ENCODE data around the gene DLG1. TPM values are rescaled to one million over a fixed set of nuclear protein-coding genes. Genes with fewer than 3 reads are reported as not detected.

DLG1 gene
- total RNA-seq, 1 experiment from 2014 or later = 127 TPM

DNA sequence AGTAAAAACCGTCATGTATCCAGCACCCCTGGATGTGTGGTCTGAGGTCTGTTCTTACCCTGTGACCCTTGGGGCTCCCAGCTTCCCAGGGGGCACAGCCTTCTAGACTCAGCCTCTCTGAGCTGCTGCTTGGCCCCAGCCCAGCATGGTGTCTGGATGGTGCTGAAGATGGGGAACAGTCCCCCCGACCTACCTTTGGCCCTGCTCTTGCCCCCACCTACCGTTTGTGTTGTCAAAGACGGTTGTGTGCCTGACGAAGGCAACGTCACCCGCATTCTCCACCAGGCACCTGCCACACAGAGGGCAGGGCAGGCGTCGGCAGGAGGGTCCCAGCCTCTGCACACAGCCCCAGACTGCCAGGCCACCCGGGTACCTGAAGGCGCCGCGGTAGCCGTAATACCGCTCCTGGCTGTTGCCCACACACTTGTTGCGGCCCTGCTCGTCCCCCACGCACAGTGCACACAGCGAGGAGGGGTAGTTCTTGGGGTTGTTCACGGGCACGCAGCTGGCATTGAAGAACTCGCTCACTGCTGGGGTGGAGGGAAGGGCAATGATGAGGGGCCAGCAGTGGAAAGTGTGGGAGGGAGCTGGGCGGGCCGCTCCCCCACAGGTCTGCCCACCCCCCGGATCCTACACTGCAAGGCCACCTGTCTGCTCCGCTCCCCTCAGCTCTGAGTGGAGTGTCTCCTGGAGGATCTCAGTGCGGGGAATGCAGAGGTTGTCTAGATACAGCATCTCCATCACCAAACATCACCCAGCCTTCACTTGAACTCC, 289.8 kb downstream of the DLG1 start:
- H3K27me3 Mint-ChIP-seq (ENCODE audit: unreplicated experiment) = no peaks in the 10 kb centered on the region
- intact Hi-C loops (cut with micrococcal nuclease; ENCODE audit: unreplicated experiment) = no loop called here
- H3K36me3 Mint-ChIP-seq (ENCODE audit: insufficient read depth, unreplicated experiment) = peaks cover 6% of the 10 kb centered on the region
- TF ChIP-seq, protein P1, sequence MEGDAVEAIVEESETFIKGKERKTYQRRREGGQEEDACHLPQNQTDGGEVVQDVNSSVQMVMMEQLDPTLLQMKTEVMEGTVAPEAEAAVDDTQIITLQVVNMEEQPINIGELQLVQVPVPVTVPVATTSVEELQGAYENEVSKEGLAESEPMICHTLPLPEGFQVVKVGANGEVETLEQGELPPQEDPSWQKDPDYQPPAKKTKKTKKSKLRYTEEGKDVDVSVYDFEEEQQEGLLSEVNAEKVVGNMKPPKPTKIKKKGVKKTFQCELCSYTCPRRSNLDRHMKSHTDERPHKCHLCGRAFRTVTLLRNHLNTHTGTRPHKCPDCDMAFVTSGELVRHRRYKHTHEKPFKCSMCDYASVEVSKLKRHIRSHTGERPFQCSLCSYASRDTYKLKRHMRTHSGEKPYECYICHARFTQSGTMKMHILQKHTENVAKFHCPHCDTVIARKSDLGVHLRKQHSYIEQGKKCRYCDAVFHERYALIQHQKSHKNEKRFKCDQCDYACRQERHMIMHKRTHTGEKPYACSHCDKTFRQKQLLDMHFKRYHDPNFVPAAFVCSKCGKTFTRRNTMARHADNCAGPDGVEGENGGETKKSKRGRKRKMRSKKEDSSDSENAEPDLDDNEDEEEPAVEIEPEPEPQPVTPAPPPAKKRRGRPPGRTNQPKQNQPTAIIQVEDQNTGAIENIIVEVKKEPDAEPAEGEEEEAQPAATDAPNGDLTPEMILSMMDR (IDR thresholded peaks at IDR 0.05; ENCODE audit: unreplicated experiment) = no peak
- no peaks in the 10 kb centered on the region for H3K9me3 Mint-ChIP-seq (ENCODE audit: low read depth, unreplicated experiment)
- no peak overlapping the region for H3K4me3 Mint-ChIP-seq (ENCODE audit: low read depth, unreplicated experiment)
- CTCF ChIA-PET = interaction anchor here (0.6 kb wide), 1 partner anchor 54 kb away, joined by 3 read pairs; no protein-coding TSS in a partner anchor
- no peaks in the 10 kb centered on the region for H3K4me1 Mint-ChIP-seq (ENCODE audit: low read depth, unreplicated experiment)
- H3K27ac Mint-ChIP-seq (ENCODE audit: unreplicated experiment) = no peak overlapping the region
- no TSS peak for BruUV-seq (replicated peaks)
- DNase-seq = no peak

DNA sequence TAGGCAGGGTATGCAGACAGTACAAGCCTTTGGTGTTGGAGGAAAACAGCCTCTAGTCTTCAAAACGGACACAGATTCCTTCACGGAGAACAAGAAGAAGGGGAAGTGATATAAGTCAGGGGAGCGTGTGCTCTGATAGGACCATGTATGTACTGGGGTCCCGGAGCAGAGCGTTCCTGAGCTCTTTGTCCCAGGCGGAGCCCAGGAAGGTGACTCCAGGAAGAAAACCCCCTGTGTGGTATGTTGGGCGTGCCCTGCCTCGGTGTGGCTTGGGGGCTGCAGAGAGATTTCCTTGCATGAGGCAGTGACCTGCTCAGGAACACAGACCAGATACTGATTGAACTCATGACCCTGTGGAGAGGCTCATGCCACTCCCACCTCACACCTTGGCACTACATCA, 290.5 kb downstream of the DLG1 start:
- H3K36me3 Mint-ChIP-seq (ENCODE audit: insufficient read depth, unreplicated experiment) = peaks cover 6% of the 10 kb centered on the region
- H3K27me3 Mint-ChIP-seq (ENCODE audit: unreplicated experiment) = no peaks in the 10 kb centered on the region
- H3K9me3 Mint-ChIP-seq (ENCODE audit: low read depth, unreplicated experiment) = no peaks in the 10 kb centered on the region
- no peaks in the 10 kb centered on the region for H3K4me1 Mint-ChIP-seq (ENCODE audit: low read depth, unreplicated experiment)
- TF ChIP-seq, protein P1 (IDR thresholded peaks at IDR 0.05; ENCODE audit: unreplicated experiment) = no peak
- H3K4me3 Mint-ChIP-seq (ENCODE audit: low read depth, unreplicated experiment) = no peak overlapping the region
- intact Hi-C loops (cut with micrococcal nuclease; ENCODE audit: unreplicated experiment) = no loop called here
- CTCF ChIA-PET = no interaction called here
- BruUV-seq (replicated peaks) = no TSS peak
- DNase-seq = no peak
- H3K27ac Mint-ChIP-seq (ENCODE audit: unreplicated experiment) = no peak overlapping the region

DNA sequence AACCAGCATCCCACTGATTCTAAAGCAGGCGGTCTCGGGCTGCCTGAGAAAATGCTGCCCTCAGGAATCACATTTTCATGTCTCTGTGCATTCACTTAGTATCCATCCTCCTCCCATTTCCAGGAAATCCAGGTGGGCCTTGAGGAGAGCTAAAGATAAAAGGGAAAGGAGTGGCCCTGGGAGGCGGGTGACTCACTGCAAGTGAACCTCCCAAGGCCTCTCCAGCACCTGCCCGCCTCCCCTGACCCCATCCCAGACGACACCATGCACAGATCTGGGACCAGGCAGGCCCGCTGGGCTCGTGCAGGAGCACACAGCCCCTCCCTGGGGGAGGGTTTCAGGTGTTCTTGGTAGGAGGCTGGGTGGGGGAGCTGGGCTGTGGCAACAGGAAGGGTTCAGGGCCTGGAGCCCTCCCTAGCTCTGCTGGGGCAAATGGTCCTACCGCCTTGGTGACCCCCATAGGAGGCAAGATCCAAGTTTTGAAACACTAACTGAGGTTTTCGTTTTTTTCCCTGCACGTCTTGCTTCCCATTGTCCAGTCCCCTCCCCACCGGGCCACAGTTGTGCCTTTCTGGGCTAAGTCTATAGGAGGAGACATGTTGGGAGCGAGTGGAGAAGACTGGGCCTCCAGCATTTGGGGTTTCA, 291.0 kb downstream of the DLG1 start:
- Mint-ChIP-seq H3K36me3 (ENCODE audit: insufficient read depth, unreplicated experiment) (peaks cover 6% of the 10 kb centered on the region), H3K27me3 (ENCODE audit: unreplicated experiment) (no peaks in the 10 kb centered on the region), H3K4me1 (ENCODE audit: low read depth, unreplicated experiment) (no peaks in the 10 kb centered on the region), H3K9me3 (ENCODE audit: low read depth, unreplicated experiment) (no peaks in the 10 kb centered on the region), H3K4me3 (ENCODE audit: low read depth, unreplicated experiment) (no peak overlapping the region), H3K27ac (ENCODE audit: unreplicated experiment) (no peak overlapping the region)
- no peak for DNase-seq
- CTCF ChIA-PET = no interaction called here
- no TSS peak for BruUV-seq (replicated peaks)
- intact Hi-C loops (cut with micrococcal nuclease; ENCODE audit: unreplicated experiment) = no loop called here
- TF ChIP-seq, protein P1 (IDR thresholded peaks at IDR 0.05; ENCODE audit: unreplicated experiment) = no peak

DNA sequence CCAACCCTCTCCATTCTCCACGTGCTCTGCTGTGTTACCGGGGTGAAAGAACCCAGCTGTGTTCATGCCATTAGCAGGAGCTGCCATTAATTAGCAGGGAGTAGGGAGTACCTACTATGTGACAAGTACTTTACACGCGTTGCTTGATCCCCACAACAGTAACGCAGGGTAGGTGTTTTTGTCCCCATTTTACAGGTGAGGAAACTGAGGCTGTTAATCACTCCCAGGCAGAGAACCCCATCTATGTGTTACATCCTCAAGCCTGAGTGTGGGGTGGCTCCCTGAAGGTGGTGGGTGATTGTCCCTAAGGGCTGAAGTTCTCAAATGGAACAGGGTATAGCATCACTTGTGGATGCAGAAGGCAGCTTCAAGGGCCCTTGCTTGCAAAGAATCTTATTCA, 291.6 kb downstream of the DLG1 start:
- no TSS peak for BruUV-seq (replicated peaks)
- DNase-seq = no peak

More for the DNA sequence above, 291.6 kb downstream of the DLG1 start:
- peaks cover 6% of the 10 kb centered on the region for H3K36me3 Mint-ChIP-seq (ENCODE audit: insufficient read depth, unreplicated experiment)
- CTCF ChIA-PET = no interaction called here
- no peaks in the 10 kb centered on the region for H3K4me1 Mint-ChIP-seq (ENCODE audit: low read depth, unreplicated experiment)
- H3K27me3 Mint-ChIP-seq (ENCODE audit: unreplicated experiment) = no peaks in the 10 kb centered on the region
- intact Hi-C loops (cut with micrococcal nuclease; ENCODE audit: unreplicated experiment) = no loop called here
- H3K4me3 Mint-ChIP-seq (ENCODE audit: low read depth, unreplicated experiment) = no peak overlapping the region
- TF ChIP-seq, protein P1 (IDR thresholded peaks at IDR 0.05; ENCODE audit: unreplicated experiment) = no peak
- H3K27ac Mint-ChIP-seq (ENCODE audit: unreplicated experiment) = no peak overlapping the region
- H3K9me3 Mint-ChIP-seq (ENCODE audit: low read depth, unreplicated experiment) = no peaks in the 10 kb centered on the region

All from Calu3 (cell line).